ENCODE measurements around the gene PHACTR1. TPM values are rescaled to one million over a fixed set of nuclear protein-coding genes. Genes with fewer than 3 reads are reported as not detected.

Gene PHACTR1
- total and polyA plus RNA-seq, 2 donors: 3.1 to 6.3 TPM

GRCh38 chr6:12913201-12913600, 196.6 kb downstream of the PHACTR1 start:
- no peaks in the 10 kb centered on the region for H3K36me3 ChIP-seq (ENCODE audit: control insufficient read depth in 2 of 2, insufficient read depth in 2 of 2, low read length in 1 of 2)
- no peaks in the 10 kb centered on the region for H3K27me3 ChIP-seq (ENCODE audit: control insufficient read depth in 2 of 2, insufficient read depth in 1 of 2, low read length in 1 of 2)
- no peaks in the 10 kb centered on the region for H3K4me1 ChIP-seq (ENCODE audit: control insufficient read depth in 2 of 2, insufficient read depth in 2 of 2, low read length in 2 of 2)
- H3K27ac ChIP-seq (ENCODE audit: low read depth in 1 of 2, low read length in 1 of 2): no peak overlapping the region
- no peak overlapping the region for H3K4me3 ChIP-seq (ENCODE audit: low read length in 2 of 2)
- DNase-seq (ENCODE audit: low read depth in 6 of 9, low spot score in 9 of 9): no peak
- no peaks in the 10 kb centered on the region for H3K9me3 ChIP-seq (ENCODE audit: control insufficient read depth in 2 of 2, insufficient read depth in 1 of 2, low read length in 1 of 2)
- WGBS: 95% methylated on average over 6 of the region's 6 CpGs

GRCh38 chr6:12916006-12916405, 199.4 kb downstream of the PHACTR1 start:
- WGBS: 67% methylated on average over 5 of the region's 5 CpGs
- no peaks in the 10 kb centered on the region for H3K36me3 ChIP-seq (ENCODE audit: control insufficient read depth in 2 of 2, insufficient read depth in 2 of 2, low read length in 1 of 2)
- no peak overlapping the region for H3K4me3 ChIP-seq (ENCODE audit: low read length in 2 of 2)
- no peaks in the 10 kb centered on the region for H3K4me1 ChIP-seq (ENCODE audit: control insufficient read depth in 2 of 2, insufficient read depth in 2 of 2, low read length in 2 of 2)
- H3K27ac ChIP-seq (ENCODE audit: low read depth in 1 of 2, low read length in 1 of 2): no peak overlapping the region
- no peaks in the 10 kb centered on the region for H3K9me3 ChIP-seq (ENCODE audit: control insufficient read depth in 2 of 2, insufficient read depth in 1 of 2, low read length in 1 of 2)
- no peaks in the 10 kb centered on the region for H3K27me3 ChIP-seq (ENCODE audit: control insufficient read depth in 2 of 2, insufficient read depth in 1 of 2, low read length in 1 of 2)
- peak in 1 of 9 donors; percentile 7 for DNase-seq (ENCODE audit: low read depth in 6 of 9, low spot score in 9 of 9)

GRCh38 chr6:12916420-12917136, 200.0 kb downstream of the PHACTR1 start:
- Histone ChIP-seq H3K9me3 (ENCODE audit: control insufficient read depth in 2 of 2, insufficient read depth in 1 of 2, low read length in 1 of 2) (no peaks in the 10 kb centered on the region), H3K4me3 (ENCODE audit: low read length in 2 of 2) (no peak overlapping the region), H3K4me1 (ENCODE audit: control insufficient read depth in 2 of 2, insufficient read depth in 2 of 2, low read length in 2 of 2) (no peaks in the 10 kb centered on the region), H3K27ac (ENCODE audit: low read depth in 1 of 2, low read length in 1 of 2) (no peak overlapping the region), H3K36me3 (ENCODE audit: control insufficient read depth in 2 of 2, insufficient read depth in 2 of 2, low read length in 1 of 2) (no peaks in the 10 kb centered on the region), H3K27me3 (ENCODE audit: control insufficient read depth in 2 of 2, insufficient read depth in 1 of 2, low read length in 1 of 2) (no peaks in the 10 kb centered on the region)
- DNase-seq (ENCODE audit: low read depth in 6 of 9, low spot score in 9 of 9): no peak
- WGBS: 89% methylated on average over 3 of the region's 3 CpGs

GRCh38 chr6:12921467-12921866, 204.9 kb downstream of the PHACTR1 start:
- Histone ChIP-seq H3K36me3 (ENCODE audit: control insufficient read depth in 2 of 2, insufficient read depth in 2 of 2, low read length in 1 of 2) (no peaks in the 10 kb centered on the region), H3K27me3 (ENCODE audit: control insufficient read depth in 2 of 2, insufficient read depth in 1 of 2, low read length in 1 of 2) (no peaks in the 10 kb centered on the region), H3K4me1 (ENCODE audit: control insufficient read depth in 2 of 2, insufficient read depth in 2 of 2, low read length in 2 of 2) (no peaks in the 10 kb centered on the region), H3K4me3 (ENCODE audit: low read length in 2 of 2) (no peak overlapping the region), H3K9me3 (ENCODE audit: control insufficient read depth in 2 of 2, insufficient read depth in 1 of 2, low read length in 1 of 2) (no peaks in the 10 kb centered on the region), H3K27ac (ENCODE audit: low read depth in 1 of 2, low read length in 1 of 2) (no peak overlapping the region)
- DNase-seq (ENCODE audit: low read depth in 6 of 9, low spot score in 9 of 9): no peak

GRCh38 chr6:12923644-12924235, 207.2 kb downstream of the PHACTR1 start:
- WGBS: 94% methylated on average over 3 of the region's 3 CpGs
- DNase-seq (ENCODE audit: low read depth in 6 of 9, low spot score in 9 of 9): no peak
- Histone ChIP-seq H3K4me1 (ENCODE audit: control insufficient read depth in 2 of 2, insufficient read depth in 2 of 2, low read length in 2 of 2) (no peaks in the 10 kb centered on the region), H3K4me3 (ENCODE audit: low read length in 2 of 2) (no peak overlapping the region), H3K27me3 (ENCODE audit: control insufficient read depth in 2 of 2, insufficient read depth in 1 of 2, low read length in 1 of 2) (no peaks in the 10 kb centered on the region), H3K9me3 (ENCODE audit: control insufficient read depth in 2 of 2, insufficient read depth in 1 of 2, low read length in 1 of 2) (no peaks in the 10 kb centered on the region), H3K36me3 (ENCODE audit: control insufficient read depth in 2 of 2, insufficient read depth in 2 of 2, low read length in 1 of 2) (no peaks in the 10 kb centered on the region), H3K27ac (ENCODE audit: low read depth in 1 of 2, low read length in 1 of 2) (no peak overlapping the region)

GRCh38 chr6:12924911-12925310, 208.3 kb downstream of the PHACTR1 start:
- 96% methylated on average over 1 of the region's 1 CpG for WGBS
- Histone ChIP-seq H3K4me3 (ENCODE audit: low read length in 2 of 2) (no peak overlapping the region), H3K9me3 (ENCODE audit: control insufficient read depth in 2 of 2, insufficient read depth in 1 of 2, low read length in 1 of 2) (no peaks in the 10 kb centered on the region), H3K4me1 (ENCODE audit: control insufficient read depth in 2 of 2, insufficient read depth in 2 of 2, low read length in 2 of 2) (no peaks in the 10 kb centered on the region), H3K36me3 (ENCODE audit: control insufficient read depth in 2 of 2, insufficient read depth in 2 of 2, low read length in 1 of 2) (no peaks in the 10 kb centered on the region), H3K27ac (ENCODE audit: low read depth in 1 of 2, low read length in 1 of 2) (no peak overlapping the region), H3K27me3 (ENCODE audit: control insufficient read depth in 2 of 2, insufficient read depth in 1 of 2, low read length in 1 of 2) (no peaks in the 10 kb centered on the region)
- no peak for DNase-seq (ENCODE audit: low read depth in 6 of 9, low spot score in 9 of 9)

- Histone ChIP-seq H3K4me3 (ENCODE audit: low read length in 2 of 2) (no peak overlapping the region), H3K27ac (ENCODE audit: low read depth in 1 of 2, low read length in 1 of 2) (no peak overlapping the region), H3K4me1 (ENCODE audit: control insufficient read depth in 2 of 2, insufficient read depth in 2 of 2, low read length in 2 of 2) (no peaks in the 10 kb centered on the region), H3K27me3 (ENCODE audit: control insufficient read depth in 2 of 2, insufficient read depth in 1 of 2, low read length in 1 of 2) (no peaks in the 10 kb centered on the region), H3K36me3 (ENCODE audit: control insufficient read depth in 2 of 2, insufficient read depth in 2 of 2, low read length in 1 of 2) (no peaks in the 10 kb centered on the region), H3K9me3 (ENCODE audit: control insufficient read depth in 2 of 2, insufficient read depth in 1 of 2, low read length in 1 of 2) (no peaks in the 10 kb centered on the region)
- DNase-seq (ENCODE audit: low read depth in 6 of 9, low spot score in 9 of 9): no peak
- WGBS: 89% methylated on average over 5 of the region's 5 CpGs
These were observed 211.2 kb downstream of the PHACTR1 start for GRCh38 chr6:12927746-12928145.

- H3K9me3 ChIP-seq (ENCODE audit: control insufficient read depth in 2 of 2, insufficient read depth in 1 of 2, low read length in 1 of 2): no peaks in the 10 kb centered on the region
- no peak overlapping the region for H3K4me3 ChIP-seq (ENCODE audit: low read length in 2 of 2)
- H3K27me3 ChIP-seq (ENCODE audit: control insufficient read depth in 2 of 2, insufficient read depth in 1 of 2, low read length in 1 of 2): no peaks in the 10 kb centered on the region
- no peak overlapping the region for H3K27ac ChIP-seq (ENCODE audit: low read depth in 1 of 2, low read length in 1 of 2)
- no peaks in the 10 kb centered on the region for H3K4me1 ChIP-seq (ENCODE audit: control insufficient read depth in 2 of 2, insufficient read depth in 2 of 2, low read length in 2 of 2)
- 92% methylated on average over 2 of the region's 2 CpGs for WGBS
- H3K36me3 ChIP-seq (ENCODE audit: control insufficient read depth in 2 of 2, insufficient read depth in 2 of 2, low read length in 1 of 2): no peaks in the 10 kb centered on the region
- no peak for DNase-seq (ENCODE audit: low read depth in 6 of 9, low spot score in 9 of 9)
These were observed 213.1 kb downstream of the PHACTR1 start for GRCh38 chr6:12929678-12930077.

- Histone ChIP-seq H3K4me3 (ENCODE audit: low read length in 2 of 2) (no peak overlapping the region), H3K36me3 (ENCODE audit: control insufficient read depth in 2 of 2, insufficient read depth in 2 of 2, low read length in 1 of 2) (no peaks in the 10 kb centered on the region), H3K4me1 (ENCODE audit: control insufficient read depth in 2 of 2, insufficient read depth in 2 of 2, low read length in 2 of 2) (no peaks in the 10 kb centered on the region), H3K9me3 (ENCODE audit: control insufficient read depth in 2 of 2, insufficient read depth in 1 of 2, low read length in 1 of 2) (no peaks in the 10 kb centered on the region), H3K27me3 (ENCODE audit: control insufficient read depth in 2 of 2, insufficient read depth in 1 of 2, low read length in 1 of 2) (no peaks in the 10 kb centered on the region), H3K27ac (ENCODE audit: low read depth in 1 of 2, low read length in 1 of 2) (no peak overlapping the region)
- no peak for DNase-seq (ENCODE audit: low read depth in 6 of 9, low spot score in 9 of 9)
- WGBS: 98% methylated on average over 4 of the region's 4 CpGs
These were observed 215.1 kb downstream of the PHACTR1 start for GRCh38 chr6:12931639-12932038.

All from thymus (tissue), 11 donors.